Measurements from ENCODE around the gene CFL1. TPM values are rescaled to one million over a fixed set of nuclear protein-coding genes. Genes with fewer than 3 reads are reported as not detected.

The CFL1 gene
- total RNA-seq, 1 donor = 1,115 TPM

- H3K4me3 ChIP-seq (ENCODE audit: low read depth, low read length) = no peak overlapping the region
- DNase-seq (ENCODE audit: low read depth) = no peak
- TF ChIP-seq, protein P1, sequence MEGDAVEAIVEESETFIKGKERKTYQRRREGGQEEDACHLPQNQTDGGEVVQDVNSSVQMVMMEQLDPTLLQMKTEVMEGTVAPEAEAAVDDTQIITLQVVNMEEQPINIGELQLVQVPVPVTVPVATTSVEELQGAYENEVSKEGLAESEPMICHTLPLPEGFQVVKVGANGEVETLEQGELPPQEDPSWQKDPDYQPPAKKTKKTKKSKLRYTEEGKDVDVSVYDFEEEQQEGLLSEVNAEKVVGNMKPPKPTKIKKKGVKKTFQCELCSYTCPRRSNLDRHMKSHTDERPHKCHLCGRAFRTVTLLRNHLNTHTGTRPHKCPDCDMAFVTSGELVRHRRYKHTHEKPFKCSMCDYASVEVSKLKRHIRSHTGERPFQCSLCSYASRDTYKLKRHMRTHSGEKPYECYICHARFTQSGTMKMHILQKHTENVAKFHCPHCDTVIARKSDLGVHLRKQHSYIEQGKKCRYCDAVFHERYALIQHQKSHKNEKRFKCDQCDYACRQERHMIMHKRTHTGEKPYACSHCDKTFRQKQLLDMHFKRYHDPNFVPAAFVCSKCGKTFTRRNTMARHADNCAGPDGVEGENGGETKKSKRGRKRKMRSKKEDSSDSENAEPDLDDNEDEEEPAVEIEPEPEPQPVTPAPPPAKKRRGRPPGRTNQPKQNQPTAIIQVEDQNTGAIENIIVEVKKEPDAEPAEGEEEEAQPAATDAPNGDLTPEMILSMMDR (IDR thresholded peaks at IDR 0.05; ENCODE audit: insufficient read depth, low read depth, low read length) = no peak
These were observed 9.5 kb upstream of the CFL1 start for GRCh38 chr11:65867284-65868071.

DNA sequence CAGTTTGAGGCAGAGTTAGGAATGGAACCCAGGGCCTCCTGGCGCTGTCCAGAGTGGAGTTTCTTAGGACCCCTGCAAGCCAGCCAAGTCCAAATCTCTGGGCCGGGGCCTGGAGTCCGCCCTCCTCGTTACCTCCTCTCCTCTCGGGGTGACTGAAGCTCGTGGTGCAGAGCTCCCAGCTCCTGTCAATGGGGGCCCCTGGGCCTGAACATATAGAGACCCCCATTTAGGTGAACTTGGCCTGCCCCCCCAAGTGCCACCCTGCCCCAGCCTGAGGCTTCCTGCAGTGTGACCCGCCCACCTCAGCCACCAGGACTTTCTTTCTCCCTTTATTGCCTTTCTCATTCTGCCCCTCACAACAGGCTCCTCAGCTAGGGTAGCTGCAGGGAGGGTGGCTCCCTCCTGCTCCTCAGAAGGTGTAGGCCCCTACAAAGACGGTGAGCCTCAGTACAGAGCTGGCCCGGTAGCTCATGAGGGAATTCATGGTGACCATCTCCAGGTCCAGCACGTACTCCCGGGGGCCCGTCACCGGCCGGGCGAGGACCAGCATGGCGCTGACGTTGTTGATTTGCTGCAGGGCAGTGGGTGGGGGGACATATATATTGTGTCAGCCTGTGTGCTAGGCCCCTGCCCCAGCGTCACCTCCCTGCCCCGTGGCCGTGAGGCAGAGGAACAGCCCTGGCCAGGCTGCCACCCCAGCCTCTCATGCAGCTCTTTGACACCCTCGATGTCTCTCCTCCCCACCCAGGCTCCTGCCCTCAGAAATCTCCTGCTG lies 8.7 kb upstream of the CFL1 start:
- H3K4me3 ChIP-seq (ENCODE audit: low read depth, low read length) = no peak overlapping the region
- DNase-seq (ENCODE audit: low read depth) = no peak
- TF ChIP-seq, protein P1 (IDR thresholded peaks at IDR 0.05; ENCODE audit: insufficient read depth, low read depth, low read length) = no peak

DNA sequence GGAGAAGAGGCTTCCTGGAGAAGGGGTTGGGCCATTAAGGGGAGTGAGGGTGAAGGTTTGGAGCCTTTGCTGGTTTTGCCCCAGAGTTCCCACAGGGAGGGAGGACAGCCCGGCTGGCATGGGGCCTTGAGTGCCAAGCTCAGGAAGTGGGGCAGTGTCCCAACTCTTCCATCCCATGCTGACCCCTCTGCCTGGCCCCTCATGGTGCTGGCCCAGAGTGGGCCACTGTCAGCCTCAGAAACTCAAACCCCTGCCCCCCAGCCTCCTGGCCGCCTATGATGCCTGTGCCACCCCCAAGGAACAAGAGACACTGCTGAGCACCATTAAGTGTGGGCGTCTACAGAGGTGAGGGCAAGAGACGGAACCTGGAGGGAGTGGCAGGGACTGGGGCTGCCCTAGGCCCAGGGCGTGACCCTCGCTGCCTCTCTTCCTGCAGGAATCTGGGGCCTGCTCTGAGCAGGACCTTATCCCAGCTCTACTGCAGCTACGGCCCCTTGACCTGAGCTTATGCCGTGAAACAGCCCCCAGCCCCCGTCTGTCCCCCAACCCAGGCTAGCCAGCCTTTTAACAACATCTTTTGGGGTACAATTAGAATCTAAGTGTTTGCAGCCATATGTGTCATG lies 7.7 kb upstream of the CFL1 start:
- TF ChIP-seq, protein P1 (IDR thresholded peaks at IDR 0.05; ENCODE audit: insufficient read depth, low read depth, low read length) = no peak
- no peak overlapping the region for H3K4me3 ChIP-seq (ENCODE audit: low read depth, low read length)
- DNase-seq (ENCODE audit: low read depth) = no peak

- DNase-seq (ENCODE audit: low read depth) = no peak
- TF ChIP-seq, protein P1 (IDR thresholded peaks at IDR 0.05; ENCODE audit: insufficient read depth, low read depth, low read length) = no peak
- H3K4me3 ChIP-seq (ENCODE audit: low read depth, low read length) = no peak overlapping the region
These were observed 6.9 kb upstream of the CFL1 start for GRCh38 chr11:65864706-65865471.

DNA sequence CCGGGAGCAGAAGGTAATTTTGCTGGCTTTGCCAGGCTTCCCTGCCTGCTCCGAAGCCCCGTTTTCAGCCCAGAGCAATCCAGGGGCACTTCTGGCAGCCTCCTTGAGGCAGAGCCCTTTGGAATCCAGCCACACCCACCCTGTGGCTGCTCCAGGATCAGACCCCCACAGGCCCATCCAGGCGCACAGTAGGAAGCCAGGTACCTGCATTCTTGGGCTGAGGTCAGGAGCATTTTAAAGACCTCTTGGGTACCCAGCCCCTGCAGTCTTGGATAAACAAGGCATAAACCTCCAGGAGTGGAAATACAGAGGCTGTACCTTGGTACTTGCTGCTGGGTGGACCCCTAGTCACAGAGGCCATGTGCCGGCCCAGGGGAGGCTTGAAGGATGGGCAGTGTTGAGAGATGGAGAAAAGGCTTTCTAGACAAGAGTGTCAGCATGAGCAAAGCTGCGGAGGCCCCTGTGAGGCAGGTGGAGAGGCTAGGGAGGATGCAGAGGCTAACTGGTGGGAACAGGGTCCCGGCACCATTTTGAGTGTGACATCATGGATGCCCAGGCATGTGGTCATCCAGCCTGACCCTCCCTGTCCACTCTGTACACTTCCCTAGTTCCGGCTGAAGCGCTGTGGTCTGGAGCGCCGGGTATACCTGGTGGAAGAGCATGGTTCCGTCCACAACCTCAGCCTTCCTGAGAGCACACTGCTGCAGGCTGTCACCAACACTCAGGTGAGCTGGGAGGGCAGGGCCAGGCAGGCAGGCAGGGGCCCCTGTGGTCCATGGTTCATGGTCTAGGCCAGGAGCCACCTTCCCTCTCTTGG lies 6.1 kb upstream of the CFL1 start:
- H3K4me3 ChIP-seq (ENCODE audit: low read depth, low read length) = no peak overlapping the region
- no peak for DNase-seq (ENCODE audit: low read depth)
- TF ChIP-seq, protein P1 (IDR thresholded peaks at IDR 0.05; ENCODE audit: insufficient read depth, low read depth, low read length) = no peak
